ENCODE data around the gene ZNF385A.

DNA sequence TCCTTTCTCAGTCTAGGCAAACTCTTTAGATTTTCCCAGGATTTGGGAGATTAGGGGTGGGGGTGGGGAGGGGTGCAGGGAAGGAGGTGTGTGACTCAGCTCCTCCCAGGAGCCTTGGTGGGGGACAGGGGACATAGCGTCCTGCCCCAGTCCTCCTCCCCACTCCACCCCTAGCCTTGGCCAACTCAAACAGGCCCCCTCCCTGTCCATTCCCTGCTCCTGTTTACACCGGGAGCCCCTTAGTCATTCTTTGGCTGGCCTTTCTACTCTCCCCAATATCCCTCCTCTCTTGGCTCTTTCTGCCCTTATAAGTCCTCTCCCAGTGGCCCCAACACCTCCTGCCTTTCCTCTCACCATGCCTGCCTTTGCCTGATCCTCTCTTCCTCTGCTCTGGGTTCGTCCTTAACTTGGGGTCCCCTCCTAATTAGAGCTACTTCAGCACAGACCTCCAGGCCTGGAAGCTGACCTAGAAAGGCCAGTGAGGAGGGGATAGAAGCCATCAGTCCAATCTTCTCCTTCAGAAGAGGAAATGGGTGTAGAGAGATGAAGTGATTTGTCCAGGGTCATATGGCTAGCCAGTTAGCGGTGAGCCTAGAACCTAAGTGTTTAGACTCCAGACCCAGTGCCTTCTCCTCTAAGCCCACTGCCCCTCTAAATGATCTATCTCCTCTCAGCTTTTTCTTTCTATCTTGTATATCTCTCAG, 36.8 kb upstream of the ZNF385A start:
- TF ChIP-seq, protein P1, sequence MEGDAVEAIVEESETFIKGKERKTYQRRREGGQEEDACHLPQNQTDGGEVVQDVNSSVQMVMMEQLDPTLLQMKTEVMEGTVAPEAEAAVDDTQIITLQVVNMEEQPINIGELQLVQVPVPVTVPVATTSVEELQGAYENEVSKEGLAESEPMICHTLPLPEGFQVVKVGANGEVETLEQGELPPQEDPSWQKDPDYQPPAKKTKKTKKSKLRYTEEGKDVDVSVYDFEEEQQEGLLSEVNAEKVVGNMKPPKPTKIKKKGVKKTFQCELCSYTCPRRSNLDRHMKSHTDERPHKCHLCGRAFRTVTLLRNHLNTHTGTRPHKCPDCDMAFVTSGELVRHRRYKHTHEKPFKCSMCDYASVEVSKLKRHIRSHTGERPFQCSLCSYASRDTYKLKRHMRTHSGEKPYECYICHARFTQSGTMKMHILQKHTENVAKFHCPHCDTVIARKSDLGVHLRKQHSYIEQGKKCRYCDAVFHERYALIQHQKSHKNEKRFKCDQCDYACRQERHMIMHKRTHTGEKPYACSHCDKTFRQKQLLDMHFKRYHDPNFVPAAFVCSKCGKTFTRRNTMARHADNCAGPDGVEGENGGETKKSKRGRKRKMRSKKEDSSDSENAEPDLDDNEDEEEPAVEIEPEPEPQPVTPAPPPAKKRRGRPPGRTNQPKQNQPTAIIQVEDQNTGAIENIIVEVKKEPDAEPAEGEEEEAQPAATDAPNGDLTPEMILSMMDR (conservative IDR thresholded peaks at IDR 0.05; ENCODE audit: low read depth, low read length), result no peak
- TF ChIP-seq EZH2 (IDR thresholded peaks at IDR 0.05; ENCODE audit: borderline replicate concordance, low read depth, low read length, poor library complexity, severe bottlenecking), result no peak

Measured in A673 (cell line).